Loucy (cell line): ENCODE results near the gene ENOX1.

Source experiments
- H2AFZ ChIP-seq: fragments of 200-600 bp; sonication (generic); 2 replicates; pipeline ENCODE4 v1.6.0; 2016; ENCODE audit warnings: antibody characterized with exemption, mild to moderate bottlenecking, low read length, moderate library complexity
- H3F3A ChIP-seq: fragments of 200-600 bp; 2 replicates; pipeline ENCODE4 v1.6.0; 2016; ENCODE audit warnings: antibody characterized with exemption, low read depth, mild to moderate bottlenecking
- H3K27me3 ChIP-seq: fragments of 200-600 bp; sonication (generic); 2 replicates; pipeline ENCODE4 v1.6.1; 2014; ENCODE audit warnings: low read length, mild to moderate bottlenecking; ENCODE audit not compliant: insufficient read depth, poor library complexity, severe bottlenecking
- H3K36me3 ChIP-seq: fragments of 200-600 bp; sonication (generic); 2 replicates; pipeline ENCODE4 v1.6.1; 2016; ENCODE audit warnings: low read length; ENCODE audit not compliant: insufficient read depth
- H3K4me1 ChIP-seq: fragments of 200-600 bp; sonication (generic); 2 replicates; pipeline ENCODE4 v1.5.1; 2014; ENCODE audit warnings: low read length, mild to moderate bottlenecking; ENCODE audit not compliant: insufficient read depth, poor library complexity, severe bottlenecking
- H3K4me2 ChIP-seq: fragments of 200-600 bp; sonication (generic); 2 replicates; pipeline ENCODE4 v1.6.0; 2014; ENCODE audit warnings: antibody characterized with exemption, low read length, low read depth, mild to moderate bottlenecking; ENCODE audit not compliant: poor library complexity, severe bottlenecking
- H3K4me3 ChIP-seq: fragments of 200-600 bp; sonication (generic); 2 replicates; pipeline ENCODE4 v1.5.1; 2014; ENCODE audit warnings: low read length, mild to moderate bottlenecking, mixed read lengths; ENCODE audit not compliant: poor library complexity, severe bottlenecking
- H3K79me2 ChIP-seq: fragments of 200-600 bp; sonication (generic); 2 replicates; pipeline ENCODE4 v1.6.1; 2014; ENCODE audit warnings: low read length; ENCODE audit not compliant: insufficient read depth
- H3K9ac ChIP-seq: fragments of 200-600 bp; sonication (generic); 2 replicates; pipeline ENCODE4 v1.6.0; 2014; ENCODE audit warnings: mild to moderate bottlenecking, low read depth, low read length, moderate library complexity; ENCODE audit not compliant: poor library complexity, severe bottlenecking
- H3K9me2 ChIP-seq: fragments of 200-600 bp; sonication (generic); replicated peaks from 2 replicates; pipeline ENCODE4 v1.6.1; 2016; ENCODE audit warnings: low read depth, low read length, mixed read lengths
- H3K9me3 ChIP-seq: fragments of 200-600 bp; sonication (generic); 2 replicates; pipeline ENCODE4 v1.6.1; 2014; ENCODE audit warnings: mild to moderate bottlenecking, antibody characterized with exemption, low read length, low read depth; ENCODE audit not compliant: insufficient read depth
- H4K20me1 ChIP-seq: fragments of 200-600 bp; sonication (generic); 2 replicates; pipeline ENCODE4 v1.6.0; 2014; ENCODE audit warnings: antibody characterized with exemption, low read length, mild to moderate bottlenecking; ENCODE audit not compliant: insufficient read depth, poor library complexity, severe bottlenecking
- EZH2phosphoT487 ChIP-seq: fragments of 200-600 bp; IDR thresholded peaks from 2 replicates; pipeline ENCODE4 v1.6.1; 2018; ENCODE audit warnings: antibody characterized with exemption, mild to moderate bottlenecking, moderate library complexity, borderline replicate concordance
- TF ChIP-seq, protein P1 (sequence below): fragments of 200-600 bp; sonication (generic); conservative IDR thresholded peaks from 2 replicates; pipeline ENCODE4 v1.5.1; 2014; ENCODE audit warnings: mild to moderate bottlenecking, antibody characterized with exemption, low read length

The ENOX1 gene

GRCh38 chr13:43203781-43204180 is 583.0 kb downstream of the ENOX1 start:
- Histone ChIP-seq H3K9me3 (no peaks in the 10 kb centered on the region), H3K4me3 (no peak overlapping the region), H3F3A (no peaks in the 10 kb centered on the region), H3K36me3 (no peaks in the 10 kb centered on the region), H3K4me1 (peaks cover 6% of the 10 kb centered on the region), H3K9ac (no peak overlapping the region), H3K27me3 (no peaks in the 10 kb centered on the region), H2AFZ (no peak overlapping the region), H3K9me2 (no peaks in the 10 kb centered on the region), H3K4me2 (no peak overlapping the region), H3K79me2 (no peaks in the 10 kb centered on the region), H4K20me1 (no peaks in the 10 kb centered on the region)
- no peak for TF ChIP-seq EZH2phosphoT487

- Histone ChIP-seq H3K36me3 (no peaks in the 10 kb centered on the region), H3K9me3 (no peaks in the 10 kb centered on the region), H2AFZ (no peak overlapping the region), H3K27me3 (no peaks in the 10 kb centered on the region), H4K20me1 (no peaks in the 10 kb centered on the region), H3K9ac (no peak overlapping the region), H3K4me1 (peaks cover 6% of the 10 kb centered on the region), H3K4me3 (no peak overlapping the region), H3F3A (no peaks in the 10 kb centered on the region), H3K9me2 (no peaks in the 10 kb centered on the region), H3K4me2 (no peak overlapping the region), H3K79me2 (no peaks in the 10 kb centered on the region)
- TF ChIP-seq EZH2phosphoT487 = no peak
- TF ChIP-seq, protein P1, sequence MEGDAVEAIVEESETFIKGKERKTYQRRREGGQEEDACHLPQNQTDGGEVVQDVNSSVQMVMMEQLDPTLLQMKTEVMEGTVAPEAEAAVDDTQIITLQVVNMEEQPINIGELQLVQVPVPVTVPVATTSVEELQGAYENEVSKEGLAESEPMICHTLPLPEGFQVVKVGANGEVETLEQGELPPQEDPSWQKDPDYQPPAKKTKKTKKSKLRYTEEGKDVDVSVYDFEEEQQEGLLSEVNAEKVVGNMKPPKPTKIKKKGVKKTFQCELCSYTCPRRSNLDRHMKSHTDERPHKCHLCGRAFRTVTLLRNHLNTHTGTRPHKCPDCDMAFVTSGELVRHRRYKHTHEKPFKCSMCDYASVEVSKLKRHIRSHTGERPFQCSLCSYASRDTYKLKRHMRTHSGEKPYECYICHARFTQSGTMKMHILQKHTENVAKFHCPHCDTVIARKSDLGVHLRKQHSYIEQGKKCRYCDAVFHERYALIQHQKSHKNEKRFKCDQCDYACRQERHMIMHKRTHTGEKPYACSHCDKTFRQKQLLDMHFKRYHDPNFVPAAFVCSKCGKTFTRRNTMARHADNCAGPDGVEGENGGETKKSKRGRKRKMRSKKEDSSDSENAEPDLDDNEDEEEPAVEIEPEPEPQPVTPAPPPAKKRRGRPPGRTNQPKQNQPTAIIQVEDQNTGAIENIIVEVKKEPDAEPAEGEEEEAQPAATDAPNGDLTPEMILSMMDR = no peak
Observed at GRCh38 chr13:43200736-43201135, 586.0 kb downstream of the ENOX1 start.

GRCh38 chr13:43200307-43200706 is 586.5 kb downstream of the ENOX1 start:
- Histone ChIP-seq H3K4me1 (peaks cover 6% of the 10 kb centered on the region), H3K27me3 (no peaks in the 10 kb centered on the region), H3K9me3 (no peaks in the 10 kb centered on the region)

More at GRCh38 chr13:43200307-43200706, 586.5 kb downstream of the ENOX1 start:
- Histone ChIP-seq H4K20me1 (no peaks in the 10 kb centered on the region), H3K79me2 (no peaks in the 10 kb centered on the region), H3F3A (no peaks in the 10 kb centered on the region), H3K4me3 (no peak overlapping the region), H3K4me2 (no peak overlapping the region), H2AFZ (no peak overlapping the region; the same call in 1 of the 2 replicates), H3K36me3 (no peaks in the 10 kb centered on the region), H3K9ac (no peak overlapping the region), H3K9me2 (no peaks in the 10 kb centered on the region)
- TF ChIP-seq EZH2phosphoT487 = no peak
- TF ChIP-seq, protein P1 = no peak
